ENCODE data around the gene HACD2. TPM values are rescaled to one million over a fixed set of nuclear protein-coding genes. Genes with fewer than 3 reads are reported as not detected.

The HACD2 gene
- total and polyA plus RNA-seq, 10 of the 15 experiments (the other 5 are each of a cell fraction or from before 2014, with no cell fraction given): 9.1 to 30.0 (median 18.8) TPM

DNA sequence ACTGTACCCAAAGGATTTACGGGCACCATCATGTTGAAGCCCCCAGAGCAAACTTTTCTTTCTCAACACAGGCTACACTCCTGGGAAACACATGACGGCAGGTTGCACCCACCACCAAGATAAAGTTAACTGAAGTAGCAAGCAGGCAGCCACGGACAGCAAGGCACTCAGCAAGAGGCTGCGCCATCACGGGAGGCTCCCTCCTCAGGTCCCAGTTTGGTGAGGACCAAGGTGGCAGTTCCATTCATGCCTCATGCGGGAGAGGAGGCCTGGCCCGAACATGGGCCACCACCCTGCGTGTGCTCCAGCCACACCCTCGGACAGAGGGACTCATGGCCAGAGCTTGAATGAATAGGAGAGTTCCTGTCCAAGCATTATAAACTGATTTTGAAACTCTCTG lies 142.7 kb downstream of the HACD2 start (continued):
- TF ChIP-seq, protein P1, sequence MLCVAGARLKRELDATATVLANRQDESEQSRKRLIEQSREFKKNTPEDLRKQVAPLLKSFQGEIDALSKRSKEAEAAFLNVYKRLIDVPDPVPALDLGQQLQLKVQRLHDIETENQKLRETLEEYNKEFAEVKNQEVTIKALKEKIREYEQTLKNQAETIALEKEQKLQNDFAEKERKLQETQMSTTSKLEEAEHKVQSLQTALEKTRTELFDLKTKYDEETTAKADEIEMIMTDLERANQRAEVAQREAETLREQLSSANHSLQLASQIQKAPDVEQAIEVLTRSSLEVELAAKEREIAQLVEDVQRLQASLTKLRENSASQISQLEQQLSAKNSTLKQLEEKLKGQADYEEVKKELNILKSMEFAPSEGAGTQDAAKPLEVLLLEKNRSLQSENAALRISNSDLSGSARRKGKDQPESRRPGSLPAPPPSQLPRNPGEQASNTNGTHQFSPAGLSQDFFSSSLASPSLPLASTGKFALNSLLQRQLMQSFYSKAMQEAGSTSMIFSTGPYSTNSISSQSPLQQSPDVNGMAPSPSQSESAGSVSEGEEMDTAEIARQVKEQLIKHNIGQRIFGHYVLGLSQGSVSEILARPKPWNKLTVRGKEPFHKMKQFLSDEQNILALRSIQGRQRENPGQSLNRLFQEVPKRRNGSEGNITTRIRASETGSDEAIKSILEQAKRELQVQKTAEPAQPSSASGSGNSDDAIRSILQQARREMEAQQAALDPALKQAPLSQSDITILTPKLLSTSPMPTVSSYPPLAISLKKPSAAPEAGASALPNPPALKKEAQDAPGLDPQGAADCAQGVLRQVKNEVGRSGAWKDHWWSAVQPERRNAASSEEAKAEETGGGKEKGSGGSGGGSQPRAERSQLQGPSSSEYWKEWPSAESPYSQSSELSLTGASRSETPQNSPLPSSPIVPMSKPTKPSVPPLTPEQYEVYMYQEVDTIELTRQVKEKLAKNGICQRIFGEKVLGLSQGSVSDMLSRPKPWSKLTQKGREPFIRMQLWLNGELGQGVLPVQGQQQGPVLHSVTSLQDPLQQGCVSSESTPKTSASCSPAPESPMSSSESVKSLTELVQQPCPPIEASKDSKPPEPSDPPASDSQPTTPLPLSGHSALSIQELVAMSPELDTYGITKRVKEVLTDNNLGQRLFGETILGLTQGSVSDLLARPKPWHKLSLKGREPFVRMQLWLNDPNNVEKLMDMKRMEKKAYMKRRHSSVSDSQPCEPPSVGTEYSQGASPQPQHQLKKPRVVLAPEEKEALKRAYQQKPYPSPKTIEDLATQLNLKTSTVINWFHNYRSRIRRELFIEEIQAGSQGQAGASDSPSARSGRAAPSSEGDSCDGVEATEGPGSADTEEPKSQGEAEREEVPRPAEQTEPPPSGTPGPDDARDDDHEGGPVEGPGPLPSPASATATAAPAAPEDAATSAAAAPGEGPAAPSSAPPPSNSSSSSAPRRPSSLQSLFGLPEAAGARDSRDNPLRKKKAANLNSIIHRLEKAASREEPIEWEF (IDR thresholded peaks at IDR 0.05; ENCODE audit: insufficient replicate concordance, low read depth, low read length): no peak
- TF ChIP-seq ATF7 (IDR thresholded peaks at IDR 0.05; ENCODE audit: low read depth) (no peak), SRF (IDR thresholded peaks at IDR 0.05; ENCODE audit: low read depth in 2 of 2, low read length in 2 of 2) (no peak), NFYA (IDR thresholded peaks at IDR 0.05; ENCODE audit: borderline replicate concordance, low read depth, low read length) (no peak), STAT1 (conservative IDR thresholded peaks at IDR 0.05) (no peak), ZNF384 (IDR thresholded peaks at IDR 0.05; ENCODE audit: borderline replicate concordance, low read depth, low read length) (no peak), IKZF2 (IDR thresholded peaks at IDR 0.05) (no peak), SREBF2 (IDR thresholded peaks at IDR 0.05; ENCODE audit: low read length) (no peak)
- TF ChIP-seq, protein P2, sequence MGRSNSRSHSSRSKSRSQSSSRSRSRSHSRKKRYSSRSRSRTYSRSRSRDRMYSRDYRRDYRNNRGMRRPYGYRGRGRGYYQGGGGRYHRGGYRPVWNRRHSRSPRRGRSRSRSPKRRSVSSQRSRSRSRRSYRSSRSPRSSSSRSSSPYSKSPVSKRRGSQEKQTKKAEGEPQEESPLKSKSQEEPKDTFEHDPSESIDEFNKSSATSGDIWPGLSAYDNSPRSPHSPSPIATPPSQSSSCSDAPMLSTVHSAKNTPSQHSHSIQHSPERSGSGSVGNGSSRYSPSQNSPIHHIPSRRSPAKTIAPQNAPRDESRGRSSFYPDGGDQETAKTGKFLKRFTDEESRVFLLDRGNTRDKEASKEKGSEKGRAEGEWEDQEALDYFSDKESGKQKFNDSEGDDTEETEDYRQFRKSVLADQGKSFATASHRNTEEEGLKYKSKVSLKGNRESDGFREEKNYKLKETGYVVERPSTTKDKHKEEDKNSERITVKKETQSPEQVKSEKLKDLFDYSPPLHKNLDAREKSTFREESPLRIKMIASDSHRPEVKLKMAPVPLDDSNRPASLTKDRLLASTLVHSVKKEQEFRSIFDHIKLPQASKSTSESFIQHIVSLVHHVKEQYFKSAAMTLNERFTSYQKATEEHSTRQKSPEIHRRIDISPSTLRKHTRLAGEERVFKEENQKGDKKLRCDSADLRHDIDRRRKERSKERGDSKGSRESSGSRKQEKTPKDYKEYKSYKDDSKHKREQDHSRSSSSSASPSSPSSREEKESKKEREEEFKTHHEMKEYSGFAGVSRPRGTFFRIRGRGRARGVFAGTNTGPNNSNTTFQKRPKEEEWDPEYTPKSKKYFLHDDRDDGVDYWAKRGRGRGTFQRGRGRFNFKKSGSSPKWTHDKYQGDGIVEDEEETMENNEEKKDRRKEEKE (IDR thresholded peaks at IDR 0.05): no peak
- TF ChIP-seq, protein P3, sequence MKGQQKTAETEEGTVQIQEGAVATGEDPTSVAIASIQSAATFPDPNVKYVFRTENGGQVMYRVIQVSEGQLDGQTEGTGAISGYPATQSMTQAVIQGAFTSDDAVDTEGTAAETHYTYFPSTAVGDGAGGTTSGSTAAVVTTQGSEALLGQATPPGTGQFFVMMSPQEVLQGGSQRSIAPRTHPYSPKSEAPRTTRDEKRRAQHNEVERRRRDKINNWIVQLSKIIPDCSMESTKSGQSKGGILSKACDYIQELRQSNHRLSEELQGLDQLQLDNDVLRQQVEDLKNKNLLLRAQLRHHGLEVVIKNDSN (IDR thresholded peaks at IDR 0.05; ENCODE audit: borderline replicate concordance, extremely low read length, insufficient read depth, low read depth, low read length): no peak
- TF ChIP-seq, protein P4, sequence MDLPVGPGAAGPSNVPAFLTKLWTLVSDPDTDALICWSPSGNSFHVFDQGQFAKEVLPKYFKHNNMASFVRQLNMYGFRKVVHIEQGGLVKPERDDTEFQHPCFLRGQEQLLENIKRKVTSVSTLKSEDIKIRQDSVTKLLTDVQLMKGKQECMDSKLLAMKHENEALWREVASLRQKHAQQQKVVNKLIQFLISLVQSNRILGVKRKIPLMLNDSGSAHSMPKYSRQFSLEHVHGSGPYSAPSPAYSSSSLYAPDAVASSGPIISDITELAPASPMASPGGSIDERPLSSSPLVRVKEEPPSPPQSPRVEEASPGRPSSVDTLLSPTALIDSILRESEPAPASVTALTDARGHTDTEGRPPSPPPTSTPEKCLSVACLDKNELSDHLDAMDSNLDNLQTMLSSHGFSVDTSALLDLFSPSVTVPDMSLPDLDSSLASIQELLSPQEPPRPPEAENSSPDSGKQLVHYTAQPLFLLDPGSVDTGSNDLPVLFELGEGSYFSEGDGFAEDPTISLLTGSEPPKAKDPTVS (IDR thresholded peaks at IDR 0.05; ENCODE audit: low read depth, low read length): no peak
